CD4-positive, alpha-beta T cell treated with Interleukin-15 for 1 hour (primary cell): ENCODE results near the gene PLEKHA4.
"Not testable (repeated sequence)": the region's sequence is repeated elsewhere in the genome, so short reads cannot be mapped to it uniquely, and the experiment has no call there.

ENCODE experiments used
- DNase-seq: peaks from one replicate; pipeline ENCODE4 v3.0.0-alpha.2; 2020

The PLEKHA4 gene

DNA sequence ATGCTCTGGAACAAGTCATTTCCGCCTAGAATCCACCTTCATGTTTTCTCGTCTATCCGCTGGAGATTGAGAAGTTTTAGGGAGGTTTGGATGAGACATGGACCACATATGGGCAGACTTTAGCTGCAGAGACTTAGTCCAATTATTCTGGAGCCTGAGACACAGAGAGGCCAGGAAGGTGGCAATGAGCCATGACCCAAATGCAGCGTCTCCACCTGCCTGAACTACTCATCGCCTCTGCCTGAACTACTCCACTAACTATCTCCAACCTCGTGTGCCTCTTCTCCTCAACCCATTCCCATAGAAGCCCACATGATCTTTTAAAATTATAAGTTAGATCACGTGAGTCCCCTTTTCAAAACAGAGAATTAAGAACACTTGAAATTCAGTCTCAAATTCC is 5.6 kb downstream of the PLEKHA4 start:
- no peak for DNase-seq

DNA sequence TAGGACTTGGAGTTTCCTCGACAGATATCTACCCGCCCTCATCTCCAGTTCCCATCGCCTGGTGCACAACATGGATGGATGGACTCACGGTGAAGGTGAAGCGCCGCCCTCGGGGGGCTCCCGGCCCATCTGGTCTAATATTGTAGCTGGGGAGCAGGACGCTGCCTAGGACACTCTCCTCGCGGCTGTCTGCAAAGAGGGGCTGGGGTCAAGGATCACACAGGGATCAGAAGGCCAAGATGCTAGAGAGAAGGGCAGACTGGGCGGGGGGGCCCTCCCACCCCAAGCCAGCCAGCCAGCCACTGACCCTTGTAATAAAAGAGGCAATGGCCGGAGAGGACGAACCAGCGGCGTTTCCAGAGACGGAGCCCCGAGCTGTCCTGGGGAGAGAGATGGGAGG is 7.1 kb downstream of the PLEKHA4 start:
- no peak for DNase-seq

DNA sequence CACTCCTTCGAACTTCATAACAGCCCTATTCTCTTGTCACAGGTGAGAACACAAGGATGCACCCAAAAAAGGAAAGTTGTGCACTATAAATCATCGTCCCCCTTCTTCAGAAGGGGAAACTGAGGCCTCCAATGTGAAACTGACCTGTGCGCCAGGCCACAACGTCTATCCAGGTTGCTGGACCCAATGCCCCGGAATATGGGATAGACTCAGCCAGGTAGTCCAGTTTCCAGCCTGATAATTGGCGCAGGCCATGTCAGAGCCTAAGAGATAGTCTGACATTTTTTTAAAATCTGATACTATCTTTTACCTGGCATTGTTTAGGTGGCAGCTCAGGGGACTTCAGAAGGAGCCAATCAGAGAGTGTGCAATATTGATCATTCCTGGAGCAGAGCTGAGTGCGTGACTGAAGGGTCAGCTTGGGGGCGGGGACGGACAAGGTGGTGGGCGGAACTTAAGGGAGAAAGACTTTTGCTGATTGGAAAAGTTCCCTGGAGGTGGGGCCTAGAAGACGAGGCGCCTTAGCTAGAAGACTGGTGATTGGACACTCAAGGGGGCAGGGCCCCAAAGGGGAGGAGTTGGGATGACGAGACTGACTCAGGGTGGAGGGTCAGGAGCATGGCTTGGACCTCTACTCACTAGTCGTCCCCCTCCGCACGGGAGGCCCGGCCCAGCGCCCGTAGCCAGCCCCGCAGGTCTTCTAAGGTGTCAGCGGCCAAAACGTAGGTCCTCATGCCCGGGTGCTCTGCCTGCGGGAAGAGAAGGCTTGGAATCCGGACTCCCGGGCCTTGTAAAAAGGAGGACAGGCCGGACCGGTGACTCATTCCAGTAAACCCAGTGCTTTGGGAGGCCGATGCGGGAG is 8.5 kb downstream of the PLEKHA4 start:
- DNase-seq: peak; percentile 63

DNA sequence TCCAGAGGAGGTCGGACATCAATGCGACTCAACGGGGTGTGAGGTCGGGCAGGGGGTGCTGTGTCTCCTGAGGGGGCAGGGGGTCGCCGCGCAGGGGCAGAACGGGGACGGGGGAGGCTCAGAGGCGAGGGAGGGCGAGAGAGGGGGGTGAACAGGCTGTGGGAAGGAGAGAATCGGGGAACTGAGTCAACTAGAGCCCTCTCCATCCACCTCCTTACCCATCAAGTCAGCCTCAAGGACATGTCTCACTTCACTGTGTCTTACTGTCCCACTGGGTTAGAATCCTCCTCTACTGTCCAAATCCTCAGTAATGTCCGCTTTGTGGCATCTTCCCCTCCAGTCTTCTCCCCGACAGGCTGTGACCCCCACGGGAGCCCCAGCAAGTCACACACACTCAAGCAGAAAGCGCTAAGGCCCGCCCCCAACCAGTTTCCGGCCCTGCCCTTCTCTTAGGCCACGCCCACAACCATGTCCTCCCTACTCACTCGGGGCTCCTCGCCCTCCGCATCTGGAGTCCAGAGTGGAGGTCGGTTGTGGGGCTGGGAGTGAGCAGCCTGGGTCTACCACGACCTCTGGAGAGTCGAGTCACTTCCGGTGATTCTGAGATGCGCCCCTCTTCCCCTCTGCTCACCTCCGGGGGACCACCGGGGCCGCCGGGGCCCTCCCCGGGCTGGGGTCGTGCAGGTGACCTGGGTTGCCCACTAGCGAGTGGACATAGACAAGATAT is 9.3 kb downstream of the PLEKHA4 start:
- DNase-seq: peak; percentile 87

DNA sequence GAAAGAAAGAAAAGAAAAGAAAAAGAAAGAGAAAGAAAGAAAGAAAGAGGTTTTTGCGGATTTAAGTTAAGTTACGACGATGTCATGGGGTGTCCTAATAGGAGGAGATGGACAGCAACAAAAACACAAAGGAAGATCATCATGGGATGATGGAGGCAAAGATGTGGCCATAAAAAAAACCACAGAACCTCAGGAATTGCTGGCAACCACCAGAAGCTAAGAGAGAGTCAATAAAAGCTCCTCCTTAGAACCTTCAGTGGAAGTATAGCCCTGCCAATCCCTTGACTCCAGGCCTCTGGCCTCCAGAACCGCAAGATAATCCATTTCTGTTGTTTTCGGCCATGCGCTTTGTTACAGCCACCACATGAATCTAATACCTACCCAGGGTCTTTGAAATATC is 11.5 kb downstream of the PLEKHA4 start:
- no peak for DNase-seq

DNA sequence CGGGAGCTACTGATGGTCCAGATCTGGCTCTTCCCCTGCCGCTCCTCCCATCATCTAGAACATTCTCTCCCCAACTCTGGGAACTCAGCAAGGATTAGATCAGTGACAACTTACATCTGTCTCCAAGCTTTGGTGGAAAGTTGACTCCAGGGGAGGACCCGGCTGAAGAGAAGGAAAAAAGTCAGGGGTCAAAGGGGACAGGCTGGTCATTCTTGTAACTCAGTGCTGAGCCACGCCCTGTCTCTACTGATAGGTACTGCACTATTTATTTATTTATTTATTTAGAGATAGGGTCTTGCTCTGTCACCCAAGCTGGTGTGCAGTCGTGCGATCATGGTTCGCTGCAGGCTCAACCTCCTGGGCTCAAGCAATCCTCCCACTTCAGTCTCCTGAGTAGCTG is 14.3 kb downstream of the PLEKHA4 start:
- DNase-seq: no peak

DNA sequence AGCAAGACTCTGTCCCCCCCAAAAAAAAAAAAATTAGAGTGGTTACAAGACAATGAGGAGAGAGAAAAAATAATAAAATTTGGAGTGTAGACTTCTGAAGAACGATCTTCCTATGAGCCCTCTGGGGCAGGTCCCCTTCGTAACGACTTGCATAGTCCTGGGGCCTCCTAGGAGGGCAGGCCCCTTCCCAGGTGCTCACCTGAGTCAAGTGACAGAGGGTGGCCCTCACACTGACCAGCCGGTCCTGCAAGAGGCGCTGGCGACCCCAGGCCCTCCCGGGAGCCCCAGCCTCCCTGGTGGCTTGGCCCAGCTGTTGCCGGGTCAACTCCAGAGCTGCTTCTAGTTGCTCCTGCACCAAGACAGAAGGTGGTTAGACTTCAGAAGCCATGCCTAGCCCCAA is 14.9 kb downstream of the PLEKHA4 start:
- no peak for DNase-seq

DNA sequence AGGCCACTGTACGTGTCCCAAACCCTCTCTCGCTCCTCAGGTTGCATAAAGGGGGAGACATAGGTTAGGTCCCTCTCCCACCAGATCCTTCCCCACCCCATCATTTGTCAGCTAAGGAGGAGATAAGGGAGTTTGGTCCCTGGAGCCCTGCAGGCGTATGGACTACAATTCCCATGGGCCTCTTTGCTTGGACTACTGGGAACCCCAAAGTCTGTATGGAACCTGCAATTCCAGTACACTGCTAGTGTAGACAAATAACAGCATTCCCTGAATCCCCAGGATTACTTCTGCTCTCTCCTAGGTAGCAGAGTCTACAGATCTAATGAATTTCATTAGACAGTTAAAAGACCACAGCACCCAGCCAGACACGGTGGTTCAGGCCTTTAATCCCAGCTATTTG is 16.1 kb downstream of the PLEKHA4 start:
- DNase-seq: no peak

DNA sequence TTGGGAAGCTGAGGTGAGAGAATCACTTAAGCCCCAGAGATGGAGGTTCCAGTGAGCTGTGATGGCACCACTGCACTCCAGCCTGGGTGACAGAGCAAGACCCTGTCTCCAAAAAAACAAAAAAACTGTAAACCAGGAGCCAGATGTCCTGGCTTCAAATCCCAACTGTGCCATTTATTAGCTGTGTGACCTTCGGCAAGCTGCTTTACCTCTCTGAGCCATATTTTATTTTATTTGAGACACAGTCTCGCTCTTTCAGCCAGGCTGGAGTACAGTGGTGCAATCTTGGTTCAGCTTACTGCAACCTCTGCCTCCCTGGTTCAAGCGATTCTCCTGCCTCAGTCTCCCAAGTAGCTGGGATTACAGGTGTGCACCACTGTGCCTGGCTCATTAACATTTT is 21.8 kb downstream of the PLEKHA4 start:
- DNase-seq: not testable (repeated sequence)

DNA sequence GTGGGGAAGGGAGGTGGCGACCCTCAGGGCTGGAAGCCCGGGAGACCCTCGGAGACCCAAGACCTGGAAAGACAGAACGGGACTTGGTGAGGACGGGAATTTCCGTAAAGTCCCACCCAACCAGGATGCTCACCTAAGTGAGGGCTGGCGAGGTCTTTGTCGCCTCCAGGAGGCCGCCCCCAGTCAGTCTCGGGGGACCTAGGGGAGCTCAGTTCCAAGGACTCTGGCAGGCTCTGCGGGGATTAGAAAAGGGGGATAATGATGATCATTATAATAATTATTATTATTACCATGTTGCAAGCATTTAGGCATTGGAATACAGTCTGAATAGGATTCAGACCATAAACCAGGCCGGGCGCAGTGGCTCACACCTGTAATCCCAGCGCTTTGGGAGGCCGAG is 23.0 kb downstream of the PLEKHA4 start:
- no peak for DNase-seq

DNA sequence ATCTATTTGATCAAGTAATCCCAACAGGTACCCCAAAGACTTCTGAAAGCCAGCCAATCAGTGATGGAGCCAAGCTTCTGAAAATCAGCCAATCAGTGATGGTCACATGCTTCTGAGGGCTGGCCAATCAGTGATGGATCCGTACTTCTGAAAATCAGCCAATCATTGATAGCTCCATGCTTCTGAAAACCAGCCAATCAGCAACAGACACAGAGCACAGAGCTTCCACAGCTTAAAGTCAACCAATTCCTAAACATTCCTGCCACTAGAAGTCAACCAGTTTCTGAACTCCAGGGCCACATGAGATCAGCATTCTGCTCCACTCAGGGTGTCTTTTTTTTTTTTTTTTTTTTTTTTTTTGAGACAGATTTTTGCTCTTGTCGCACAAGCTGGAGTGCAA is 23.9 kb downstream of the PLEKHA4 start:
- DNase-seq: no peak

DNA sequence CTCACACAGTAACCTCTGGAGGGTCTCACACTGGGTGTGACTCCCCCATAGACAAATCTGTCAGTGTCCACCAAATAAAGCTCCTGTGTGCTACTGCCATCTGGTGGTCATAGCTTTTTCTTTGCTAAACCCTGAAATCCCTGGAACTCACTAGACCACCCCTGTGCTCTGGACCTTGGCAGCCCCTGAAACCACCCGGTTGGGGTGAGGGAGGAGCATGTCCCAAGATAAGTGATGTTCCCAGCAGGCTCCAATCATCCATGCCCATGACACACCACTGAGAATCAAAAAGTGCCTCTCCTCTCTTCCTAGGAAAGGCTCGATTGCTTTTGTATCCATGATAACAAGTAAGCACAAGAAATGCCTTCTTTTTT is 25.6 kb downstream of the PLEKHA4 start:
- DNase-seq: peak; percentile 30

DNA sequence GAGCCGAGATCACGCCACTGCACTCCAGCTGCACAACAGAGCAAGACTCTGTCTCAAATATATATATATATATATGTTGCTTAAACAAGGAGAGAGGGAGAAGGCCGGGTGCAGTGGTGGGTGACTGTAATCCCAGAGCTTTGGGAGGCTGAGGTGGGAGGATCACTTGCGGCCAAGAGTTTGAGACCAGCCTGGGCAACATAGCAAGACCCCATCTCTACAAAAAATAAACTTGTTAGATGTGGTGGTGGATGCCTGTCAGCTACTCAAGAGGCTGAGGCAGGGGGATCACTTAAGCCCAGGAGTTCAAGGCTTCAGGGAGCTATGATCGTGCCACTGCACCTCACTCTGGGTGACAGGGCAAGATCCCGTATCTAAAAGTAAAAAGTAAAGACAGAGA is 26.8 kb downstream of the PLEKHA4 start:
- DNase-seq: no peak

DNA sequence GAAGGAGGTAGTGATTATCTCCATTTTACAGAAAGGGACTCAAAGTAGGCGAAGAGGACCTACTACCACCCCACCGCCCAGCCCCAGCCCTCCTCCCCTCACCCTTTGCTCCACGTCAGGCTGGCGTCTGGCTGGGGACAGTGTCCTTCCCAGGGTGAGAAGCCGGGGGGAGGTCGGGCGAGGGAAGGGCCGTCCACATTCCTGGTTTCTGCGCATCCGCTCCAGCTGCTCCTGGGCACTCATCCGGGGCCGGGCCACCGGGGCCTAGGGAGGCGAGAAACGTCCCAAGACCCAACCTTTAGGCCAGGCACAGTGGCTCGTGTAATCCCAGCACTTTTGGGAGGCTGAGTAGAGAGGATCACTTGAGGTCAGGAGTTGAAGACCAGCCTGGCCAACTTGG is 27.4 kb downstream of the PLEKHA4 start:
- no peak for DNase-seq

DNA sequence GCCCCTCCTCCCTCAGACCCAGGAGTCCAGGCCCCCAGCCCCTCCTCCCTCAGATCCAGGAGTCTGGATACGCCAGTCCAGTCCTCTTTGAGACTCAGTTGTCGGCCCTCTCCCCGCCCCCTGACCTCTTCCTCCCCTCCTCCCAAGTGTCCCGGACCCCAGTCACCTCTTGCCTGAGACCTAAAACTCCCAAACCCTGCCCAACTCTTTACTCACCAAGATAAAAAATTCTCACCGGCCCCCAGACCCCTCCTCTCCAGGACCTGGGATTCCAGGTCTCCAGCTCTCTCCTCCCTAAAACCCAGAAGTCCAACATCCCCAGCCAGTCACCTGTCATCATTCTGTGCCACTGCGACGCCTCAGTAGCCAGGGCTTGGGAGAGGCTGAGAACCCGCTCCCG is 30.7 kb downstream of the PLEKHA4 start:
- no peak for DNase-seq

DNA sequence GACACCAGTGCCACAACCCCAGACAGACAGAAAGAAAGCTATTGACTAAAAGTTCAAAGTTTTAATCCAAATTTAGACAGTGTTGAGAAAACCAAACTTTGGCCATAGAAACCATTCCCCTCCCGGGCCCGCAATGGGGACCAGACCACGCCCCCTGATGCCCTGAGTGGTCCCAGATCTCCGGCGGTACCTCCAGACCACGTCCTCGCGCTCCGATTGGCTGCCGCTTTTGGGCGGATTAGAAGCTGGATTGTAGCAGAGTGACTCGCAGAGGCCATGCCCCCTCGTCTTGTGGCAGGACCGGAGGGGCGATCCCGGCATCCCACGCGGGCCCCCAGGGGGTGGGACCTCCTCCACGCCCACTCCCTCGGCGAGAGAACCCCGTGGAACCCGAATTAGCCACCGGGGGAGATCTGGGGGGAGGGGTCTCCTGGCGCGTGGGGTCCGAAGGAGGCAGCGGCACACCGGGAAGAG is 31.3 kb downstream of the PLEKHA4 start:
- peak; percentile 89 for DNase-seq

DNA sequence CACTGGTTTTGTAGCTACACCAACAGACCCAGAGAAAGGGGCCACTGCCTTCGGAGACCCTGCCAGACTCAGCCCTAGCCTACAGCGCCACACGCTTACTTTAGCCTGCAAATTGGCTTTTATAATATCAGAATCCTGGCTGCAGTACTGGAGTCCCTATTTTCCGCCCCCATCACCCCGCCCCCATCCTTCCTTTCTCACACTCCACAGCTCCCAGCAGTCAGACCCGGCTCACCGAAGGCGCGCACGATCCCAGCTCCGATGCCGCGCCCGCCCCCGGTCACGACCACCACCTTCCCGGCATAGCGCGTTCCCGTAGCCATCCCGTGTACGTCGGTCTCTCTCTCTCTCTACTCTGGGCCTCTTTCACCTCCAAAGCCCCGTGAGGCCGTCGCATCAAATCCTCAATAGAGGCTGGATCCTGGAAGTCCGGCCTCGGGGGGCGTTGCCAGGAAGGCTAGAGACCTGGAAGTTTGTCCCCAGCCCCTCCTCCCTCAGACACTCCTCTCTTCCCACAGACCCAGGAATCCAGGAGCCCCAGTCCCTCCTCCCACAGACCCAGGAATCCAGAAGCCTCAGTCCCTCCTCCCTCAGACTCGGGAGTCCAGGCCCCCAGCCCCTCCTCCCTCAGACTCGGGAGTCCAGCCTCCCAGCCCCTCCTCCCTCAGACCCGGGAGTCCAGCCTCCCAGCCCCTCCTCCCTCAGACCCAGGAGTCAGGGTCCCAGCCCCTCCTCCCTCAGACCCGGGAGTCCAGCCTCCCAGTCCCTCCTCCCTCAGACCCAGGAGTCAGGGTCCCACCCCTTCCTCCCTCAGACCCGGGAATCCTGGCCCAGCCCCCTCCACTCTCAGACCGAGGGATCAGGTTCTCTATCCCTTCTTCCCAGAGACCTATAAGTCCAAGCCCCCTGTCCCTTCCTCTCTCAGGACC is 32.1 kb downstream of the PLEKHA4 start, which contains the start of gene HSD17B14:
Gene HSD17B14, minus strand, starts transcription at position 403 of the 929 bp plus-strand sequence. Its CDS starts 80 bp downstream, at position 323.
- no peak for DNase-seq

DNA sequence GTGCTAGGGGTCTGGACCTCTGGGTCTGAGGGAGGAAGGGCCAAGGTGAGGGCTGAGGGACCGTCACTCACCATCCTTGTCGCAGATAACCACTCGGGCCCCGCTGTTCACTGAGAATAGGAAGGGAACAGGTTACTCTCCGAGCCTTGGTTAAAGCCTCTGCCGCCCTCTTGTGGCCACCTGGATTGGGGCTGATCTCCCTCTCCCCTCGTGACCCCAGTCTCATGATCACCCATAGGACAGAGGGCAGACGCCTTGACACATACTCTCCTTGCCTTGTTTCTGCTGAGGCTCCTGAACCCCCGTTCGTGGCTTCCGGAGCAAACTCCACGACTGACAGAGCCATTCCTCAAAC is 32.7 kb downstream of the PLEKHA4 start:
- DNase-seq: peak; percentile 91

DNA sequence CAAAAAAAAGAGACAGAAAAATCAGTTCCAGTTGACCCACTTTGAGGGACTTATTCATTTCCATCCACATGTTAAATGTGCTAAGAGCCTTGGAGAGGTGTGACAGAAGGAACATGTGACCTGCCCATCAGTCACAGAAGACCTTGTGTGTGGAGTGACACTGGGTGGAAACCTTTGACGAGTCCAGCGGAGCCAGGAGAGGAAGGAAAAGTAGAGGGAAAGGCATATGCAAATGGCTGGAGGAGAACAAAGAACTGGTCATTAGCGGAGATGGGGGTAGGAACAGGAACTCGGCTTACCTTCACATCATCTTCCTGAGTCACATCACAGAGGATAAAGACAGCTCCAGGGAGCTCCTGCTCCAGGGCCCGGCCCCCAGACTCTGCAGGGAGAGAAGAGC is 34.4 kb downstream of the PLEKHA4 start:
- DNase-seq: no peak

DNA sequence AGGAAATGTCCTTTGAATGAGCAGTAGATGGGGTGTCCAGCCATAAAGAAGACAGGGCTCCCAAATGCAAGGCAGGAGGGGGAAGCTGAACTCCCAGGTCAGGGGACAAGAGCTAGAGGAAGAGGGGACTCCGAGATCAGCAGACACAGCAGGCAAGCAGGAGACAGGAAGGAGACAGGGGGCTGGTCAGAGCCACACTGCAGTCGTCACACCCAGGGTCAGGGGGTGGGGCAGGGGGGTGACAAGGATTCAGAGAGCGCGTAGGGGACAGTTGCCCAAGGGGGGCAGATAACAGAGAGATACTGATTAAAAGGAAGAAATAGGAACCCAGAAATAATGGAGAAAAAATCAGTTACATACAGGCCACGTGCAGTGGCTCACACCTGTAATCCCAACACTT is 35.4 kb downstream of the PLEKHA4 start:
- no peak for DNase-seq

DNA sequence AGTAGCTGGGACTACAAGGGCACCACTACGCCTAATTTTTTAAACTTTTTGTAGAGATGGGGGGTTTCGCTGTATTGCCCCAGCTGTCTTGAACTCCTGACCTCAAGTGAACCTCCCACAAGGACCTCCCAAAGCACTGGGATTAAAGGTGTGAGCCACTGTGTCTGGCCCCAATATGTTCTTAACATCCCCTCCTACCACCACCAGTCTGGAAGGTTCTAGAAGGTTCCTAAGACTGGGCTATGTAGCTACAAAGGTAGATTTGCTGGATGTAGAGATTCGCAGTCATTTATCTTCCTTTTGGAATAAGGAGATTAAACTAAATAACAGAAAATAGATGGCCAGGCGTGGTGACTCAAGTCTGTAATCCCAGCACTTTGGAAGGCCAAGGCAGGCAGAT is 37.5 kb downstream of the PLEKHA4 start:
- DNase-seq: no peak

DNA sequence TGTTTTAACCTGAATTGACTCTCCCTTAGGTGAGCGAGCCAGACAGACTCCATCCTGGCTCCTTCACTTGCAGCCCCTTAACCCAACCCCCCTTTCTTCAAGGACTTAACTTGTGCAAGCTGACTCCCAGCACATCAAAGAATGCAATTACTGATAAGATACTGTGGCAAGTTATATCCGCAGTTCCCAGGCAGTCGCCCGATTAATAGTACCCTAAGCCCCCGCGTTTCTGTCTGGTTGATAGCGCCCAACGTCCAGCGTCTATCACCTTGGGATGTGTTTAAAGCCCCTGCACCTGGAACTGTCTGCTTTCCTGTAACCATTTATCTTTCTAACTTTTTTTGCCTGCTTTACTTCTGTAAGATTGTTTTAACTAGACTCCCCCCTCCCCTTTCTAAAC is 38.3 kb downstream of the PLEKHA4 start:
- no peak for DNase-seq

DNA sequence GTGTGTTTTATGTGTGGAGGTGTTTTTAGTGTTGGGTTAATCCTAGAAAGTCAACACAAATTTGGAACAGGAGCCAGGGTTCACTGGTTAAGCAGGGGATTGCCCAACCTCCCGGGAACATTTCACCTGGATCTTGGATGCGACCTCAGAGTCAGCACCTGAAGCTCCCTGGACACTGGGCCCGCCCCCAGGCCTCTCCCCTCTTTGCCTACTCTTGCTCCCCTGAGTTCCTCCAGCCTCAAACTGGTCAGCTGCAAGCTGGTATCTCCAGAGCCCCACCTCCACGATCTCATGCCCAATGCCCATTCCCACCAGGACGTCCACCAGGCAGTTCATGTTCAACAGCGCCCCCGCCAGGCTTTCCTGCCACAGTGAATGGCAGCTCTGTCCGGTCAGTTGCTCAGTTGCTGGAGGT is 41.8 kb downstream of the PLEKHA4 start:
- no peak for DNase-seq
